PFSK-1 (cell line): ENCODE data around the gene PON1.

Source experiments
- FOXP2 ChIP-seq: optimal IDR thresholded peaks from 2 replicates; pipeline ENCODE3; 2011; ENCODE audit warnings: borderline replicate concordance, control low read depth, inconsistent platforms; ENCODE audit not compliant: insufficient read depth; ENCODE audit errors: extremely low read length, extremely low read depth
- POLR2AphosphoS5 ChIP-seq: IDR thresholded peaks from 2 replicates; pipeline ENCODE4 v1.6.1; 2012; ENCODE audit warnings: low read depth, mild to moderate bottlenecking, control low read depth, low read length, moderate library complexity
- TAF1 ChIP-seq: IDR thresholded peaks from 2 replicates; pipeline ENCODE4 v1.6.1; 2012; ENCODE audit warnings: low read length, control low read depth, borderline replicate concordance; ENCODE audit not compliant: insufficient read depth

GRCh38 chr7:95316588-95316987, 7.7 kb downstream of the PON1 start:
- TF ChIP-seq TAF1 (no peak), FOXP2 (no peak), POLR2AphosphoS5 (no peak)
